ENCODE measurements around the gene HPCAL1.

- TF ChIP-seq CTCF (IDR thresholded peaks at IDR 0.05; ENCODE audit: low read depth, low read length, poor library complexity, severe bottlenecking) (no peak), EZH2phosphoT487 (IDR thresholded peaks at IDR 0.05; ENCODE audit: borderline replicate concordance, low read length) (no peak)
Measured at GRCh38 chr2:10305715-10306114, 3.0 kb downstream of the HPCAL1 start.
